ENCODE results near the gene DUSP9. TPM values are rescaled to one million over a fixed set of nuclear protein-coding genes. Genes with fewer than 3 reads are reported as not detected.

Gene DUSP9
- polyA plus RNA-seq, 1 donor (not counting 4 experiments of a cell fraction or from before 2014, with no cell fraction given): 0.47 TPM

GRCh38 chrX:153632595-153632946 is 14.4 kb upstream of the DUSP9 start:
- no peaks in the 10 kb centered on the region for H3K27me3 ChIP-seq (ENCODE audit: control insufficient read depth, extremely low read depth, insufficient read depth, low read length)
- H3K27ac ChIP-seq (ENCODE audit: control insufficient read depth, insufficient read depth, low read length): no peak overlapping the region
- dilution Hi-C loops (cut with MboI; ENCODE audit: extremely low pct_ligation_motif_present, low sequenced_read_pairs): no loop called here
- no peaks in the 10 kb centered on the region for H3K4me1 ChIP-seq (ENCODE audit: control insufficient read depth, extremely low read depth, insufficient read depth, low read length)
- no peak overlapping the region for H3K9ac ChIP-seq (ENCODE audit: control insufficient read depth, extremely low read depth, insufficient read depth, low read length)
- no peaks in the 10 kb centered on the region for H3K79me2 ChIP-seq (ENCODE audit: control insufficient read depth, insufficient read depth, low read length)
- peaks cover 3% of the 10 kb centered on the region for H3K9me3 ChIP-seq (ENCODE audit: control insufficient read depth, low read depth, low read length)
- TF ChIP-seq CTCF (optimal IDR thresholded peaks at IDR 0.05 in 1 of 3, IDR thresholded peaks at IDR 0.05 in 1 of 3, conservative IDR thresholded peaks at IDR 0.05 in 1 of 3; ENCODE audit: extremely low read depth in 1 of 3, insufficient read depth in 2 of 3, low read length in 3 of 3) (no peak), EZH2 (IDR thresholded peaks at IDR 0.05; ENCODE audit: low read length) (no peak)
- DNase-seq (ENCODE audit: low read depth, low spot score): no peak
- H3K4me2 ChIP-seq (ENCODE audit: control insufficient read depth, extremely low read depth, insufficient read depth, low read depth, low read length): no peak overlapping the region
- no peaks in the 10 kb centered on the region for H3K36me3 ChIP-seq (ENCODE audit: control insufficient read depth in 2 of 2, extremely low read depth in 1 of 2, insufficient read depth in 2 of 2, low read length in 2 of 2)
- no peak overlapping the region for H2AFZ ChIP-seq (ENCODE audit: control insufficient read depth, low read length)
- no peak overlapping the region for H3K4me3 ChIP-seq (ENCODE audit: control insufficient read depth in 2 of 3, extremely low read depth in 1 of 3, insufficient read depth in 2 of 3, low read depth in 1 of 3, low read length in 3 of 3)
- no peaks in the 10 kb centered on the region for H4K20me1 ChIP-seq (ENCODE audit: control insufficient read depth, extremely low read depth, insufficient read depth, low read length)
- no peaks in the 10 kb centered on the region for H3K9me1 ChIP-seq (ENCODE audit: control insufficient read depth, extremely low read depth, insufficient read depth, low read length)
- no peak for FAIRE-seq

- Histone ChIP-seq H3K4me2 (ENCODE audit: control insufficient read depth, extremely low read depth, insufficient read depth, low read depth, low read length) (no peak overlapping the region), H3K9me1 (ENCODE audit: control insufficient read depth, extremely low read depth, insufficient read depth, low read length) (no peaks in the 10 kb centered on the region), H3K27me3 (ENCODE audit: control insufficient read depth, extremely low read depth, insufficient read depth, low read length) (peaks cover 3% of the 10 kb centered on the region), H3K36me3 (ENCODE audit: control insufficient read depth in 2 of 2, extremely low read depth in 1 of 2, insufficient read depth in 2 of 2, low read length in 2 of 2) (no peaks in the 10 kb centered on the region), H3K4me3 (ENCODE audit: control insufficient read depth in 2 of 3, extremely low read depth in 1 of 3, insufficient read depth in 2 of 3, low read depth in 1 of 3, low read length in 3 of 3) (no peak overlapping the region), H3K79me2 (ENCODE audit: control insufficient read depth, insufficient read depth, low read length) (no peaks in the 10 kb centered on the region), H3K4me1 (ENCODE audit: control insufficient read depth, extremely low read depth, insufficient read depth, low read length) (no peaks in the 10 kb centered on the region), H3K9me3 (ENCODE audit: control insufficient read depth, low read depth, low read length) (peaks cover 3% of the 10 kb centered on the region), H3K9ac (ENCODE audit: control insufficient read depth, extremely low read depth, insufficient read depth, low read length) (no peak overlapping the region), H4K20me1 (ENCODE audit: control insufficient read depth, extremely low read depth, insufficient read depth, low read length) (no peaks in the 10 kb centered on the region), H2AFZ (ENCODE audit: control insufficient read depth, low read length) (no peak overlapping the region), H3K27ac (ENCODE audit: control insufficient read depth, insufficient read depth, low read length) (no peak overlapping the region)
- TF ChIP-seq EZH2 (IDR thresholded peaks at IDR 0.05; ENCODE audit: low read length) (no peak), CTCF (optimal IDR thresholded peaks at IDR 0.05 in 1 of 3, IDR thresholded peaks at IDR 0.05 in 1 of 3, conservative IDR thresholded peaks at IDR 0.05 in 1 of 3; ENCODE audit: extremely low read depth in 1 of 3, insufficient read depth in 2 of 3, low read length in 3 of 3) (no peak)
- FAIRE-seq (no peak), DNase-seq (ENCODE audit: low read depth, low spot score) (no peak)
- dilution Hi-C loops (cut with MboI; ENCODE audit: extremely low pct_ligation_motif_present, low sequenced_read_pairs): no loop called here
Measured at GRCh38 chrX:153633048-153633447, 14.0 kb upstream of the DUSP9 start.

Measured in keratinocyte (primary cell).